Liver (tissue), 9 donors: ENCODE measurements around the gene TNP2. TPM values are rescaled to one million over a fixed set of nuclear protein-coding genes. Genes with fewer than 3 reads are reported as not detected.

ENCODE experiments used
- DNase-seq: peaks from one replicate; pipeline ENCODE4 v3.0.0-alpha.2; 2017; ENCODE audit warnings: low spot score
- H3K27ac ChIP-seq, 2 donors: one replicate each; pipeline ENCODE4 v1.7.0; 2013; ENCODE audit warnings: inconsistent platforms in 2 of 2, low read length in 2 of 2, control low read depth in 1 of 2, low read depth in 1 of 2, mild to moderate bottlenecking in 1 of 2
- H3K27me3 ChIP-seq, 4 donors: one replicate each; pipeline versions ENCODE4 v1.6.1 to v1.7.0; 2013; ENCODE audit warnings: low read length in 3 of 4, inconsistent platforms in 1 of 4, mild to moderate bottlenecking in 1 of 4, moderate library complexity in 1 of 4; ENCODE audit not compliant: control insufficient read depth in 4 of 4, insufficient read depth in 4 of 4
- H3K36me3 ChIP-seq, 4 donors: one replicate each; pipeline versions ENCODE4 v1.6.1 to v1.7.0; 2013; ENCODE audit warnings: low read length in 3 of 4, mild to moderate bottlenecking in 3 of 4, low read depth in 1 of 4, moderate library complexity in 1 of 4; ENCODE audit not compliant: control insufficient read depth in 4 of 4, insufficient read depth in 3 of 4
- H3K4me1 ChIP-seq, 4 donors: one replicate each; pipeline versions ENCODE4 v1.6.1 to v1.7.0; 2013; ENCODE audit warnings: low read length in 3 of 4, mild to moderate bottlenecking in 3 of 4, moderate library complexity in 1 of 4; ENCODE audit not compliant: control insufficient read depth in 4 of 4, insufficient read depth in 4 of 4
- H3K4me3 ChIP-seq, 3 donors: one replicate each; pipeline versions ENCODE4 v1.6.1 to v1.7.0; 2013; ENCODE audit warnings: low read length in 3 of 3, control low read depth in 1 of 3, low read depth in 1 of 3, mild to moderate bottlenecking in 1 of 3
- H3K9ac ChIP-seq, 2 donors: one replicate each; pipeline ENCODE4 v1.7.0; 2013; ENCODE audit warnings: low read length in 2 of 2, mild to moderate bottlenecking in 2 of 2, moderate library complexity in 2 of 2, control low read depth in 1 of 2, low read depth in 1 of 2
- H3K9me3 ChIP-seq, 4 donors: one replicate each; pipeline versions ENCODE4 v1.6.1 to v1.7.0; 2013; ENCODE audit warnings: low read length in 3 of 4; ENCODE audit not compliant: control insufficient read depth in 4 of 4
- EGR1 ChIP-seq, 2 donors: IDR thresholded peaks; 2 replicates each; pipeline ENCODE4 v1.6.1; 2016 to 2018; ENCODE audit warnings: antibody characterized with exemption in 2 of 2, low read depth in 2 of 2
- GABPA ChIP-seq, 2 donors: IDR thresholded peaks in 1 of 2; conservative IDR thresholded peaks in 1 of 2; 2 replicates each; pipeline ENCODE4 v1.6.1; 2016; ENCODE audit warnings: antibody characterized with exemption in 2 of 2, mild to moderate bottlenecking in 1 of 2, moderate library complexity in 1 of 2
- HNF4A ChIP-seq, 2 donors: conservative IDR thresholded peaks; 2 replicates each; pipeline ENCODE4 v1.6.1; 2016; ENCODE audit warnings: antibody characterized with exemption in 2 of 2, mild to moderate bottlenecking in 2 of 2
- HNF4G ChIP-seq: IDR thresholded peaks from 2 replicates; pipeline ENCODE4 v1.6.1; 2016; ENCODE audit warnings: antibody characterized with exemption
- JUND ChIP-seq, 2 donors: IDR thresholded peaks; 2 replicates each; pipeline ENCODE4 v1.6.1; 2016; ENCODE audit warnings: antibody characterized with exemption in 2 of 2
- NR2F2 ChIP-seq: IDR thresholded peaks from 2 replicates; pipeline ENCODE4 v1.6.1; 2016; ENCODE audit warnings: antibody characterized with exemption
- RAD21 ChIP-seq, 2 donors: IDR thresholded peaks; 2 replicates each; pipeline ENCODE4 v1.6.1; 2016; ENCODE audit warnings: antibody characterized with exemption in 2 of 2, mild to moderate bottlenecking in 2 of 2
- RXRA ChIP-seq, 2 donors: IDR thresholded peaks; 2 replicates each; pipeline ENCODE4 v1.6.1; 2017 to 2018; ENCODE audit warnings: antibody characterized with exemption in 2 of 2, mild to moderate bottlenecking in 1 of 2
- TAF1 ChIP-seq: conservative IDR thresholded peaks from 2 replicates; pipeline ENCODE4 v1.6.1; 2016; ENCODE audit warnings: antibody characterized with exemption, mild to moderate bottlenecking
- YY1 ChIP-seq: IDR thresholded peaks from 2 replicates; pipeline ENCODE4 v1.6.1; 2016; ENCODE audit warnings: antibody characterized with exemption, mild to moderate bottlenecking
- WGBS: extraction: QIAGEN DNeasy Blood & Tissue Kit; methylation state at CpG from one replicate; pipeline ENCODE4 v1.1.7; 2013; 5-methylcytosine and 5-hydroxymethylcytosine counted together
- polyA plus RNA-seq, 2 donors: library from polyadenylated mRNA; stranded (reverse) in 1 of 2; unstranded in 1 of 2; fragments of 200-250 nt in 1 of 2; fragments of >200 nt in 1 of 2; fragmentation: Nextera tagmentation in 1 of 2; extraction: Ambion mirVana in 1 of 2; gene quantifications; one replicate each; pipeline versions ENCODE4 v1.2.1 to v1.2.3, GENCODE V29; 2013 to 2015
- total RNA-seq, 2 donors: library from RNA; depleted of rRNA; stranded (reverse); fragments of >200 nt; gene quantifications; one replicate each; pipeline ENCODE4 v1.2.3, GENCODE V29; 2014
- TF ChIP-seq, protein P1 (sequence below): IDR thresholded peaks from 2 replicates; pipeline ENCODE4 v1.6.1; 2016; ENCODE audit warnings: antibody characterized with exemption
- TF ChIP-seq, protein P2 (sequence below): fragments of 150-350 bp; IDR thresholded peaks from 2 replicates; pipeline ENCODE4 v1.5.1; 2017; ENCODE audit warnings: improper control_type of control experiment, low read depth, low read length; ENCODE audit not compliant: missing input control
- TF ChIP-seq, protein P3 (sequence below): IDR thresholded peaks from 2 replicates; pipeline ENCODE4 v1.6.1; 2016; ENCODE audit warnings: antibody characterized with exemption
- TF ChIP-seq, protein P4 (sequence below): IDR thresholded peaks from 2 replicates; pipeline ENCODE4 v1.6.1; 2016; ENCODE audit warnings: antibody characterized with exemption
- TF ChIP-seq, protein P5 (sequence below): IDR thresholded peaks from 2 replicates; pipeline ENCODE4 v1.6.1; 2016; ENCODE audit warnings: antibody characterized with exemption, mild to moderate bottlenecking
- donor health status: healthy.
- donor health status: healthy.
- donor health status: healthy.
- donor health status: healthy.
- donor health status: healthy.

TNP2 gene
- total and polyA plus RNA-seq, 4 donors: not detected

DNA sequence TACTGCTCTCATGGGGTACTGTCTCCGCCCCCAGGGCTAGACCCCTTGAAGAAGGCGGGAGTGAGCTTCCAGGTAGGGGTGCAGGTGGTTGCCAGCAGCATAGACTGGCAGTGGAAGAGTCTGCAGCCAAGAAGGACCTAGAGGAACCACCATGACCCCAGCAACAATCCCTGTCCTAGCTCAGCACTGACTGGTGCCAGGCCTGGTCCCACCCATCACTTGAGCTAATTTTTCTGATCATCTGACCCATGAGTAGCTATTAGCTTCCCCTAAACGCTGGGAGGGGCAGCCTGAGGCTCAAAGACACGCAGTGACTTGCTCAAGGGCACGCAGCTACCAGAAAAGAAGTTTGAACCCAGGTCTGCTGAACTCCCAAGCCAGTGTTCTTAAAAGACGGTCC is 3.4 kb upstream of the TNP2 start:
- Histone ChIP-seq H3K27ac (no peak overlapping the region), H3K27me3 (no peaks in the 10 kb centered on the region), H3K4me3 (no peak overlapping the region), H3K9ac (no peak overlapping the region), H3K9me3 (no peaks in the 10 kb centered on the region), H3K4me1 (no peaks in the 10 kb centered on the region), H3K36me3 (no peaks in the 10 kb centered on the region)
- TF ChIP-seq RAD21 (IDR thresholded peaks at IDR 0.05): no peak
- no peak for TF ChIP-seq EGR1 (IDR thresholded peaks at IDR 0.05; ENCODE audit: low read depth in 2 of 2)
- no peak for TF ChIP-seq HNF4G
- TF ChIP-seq, protein P1, sequence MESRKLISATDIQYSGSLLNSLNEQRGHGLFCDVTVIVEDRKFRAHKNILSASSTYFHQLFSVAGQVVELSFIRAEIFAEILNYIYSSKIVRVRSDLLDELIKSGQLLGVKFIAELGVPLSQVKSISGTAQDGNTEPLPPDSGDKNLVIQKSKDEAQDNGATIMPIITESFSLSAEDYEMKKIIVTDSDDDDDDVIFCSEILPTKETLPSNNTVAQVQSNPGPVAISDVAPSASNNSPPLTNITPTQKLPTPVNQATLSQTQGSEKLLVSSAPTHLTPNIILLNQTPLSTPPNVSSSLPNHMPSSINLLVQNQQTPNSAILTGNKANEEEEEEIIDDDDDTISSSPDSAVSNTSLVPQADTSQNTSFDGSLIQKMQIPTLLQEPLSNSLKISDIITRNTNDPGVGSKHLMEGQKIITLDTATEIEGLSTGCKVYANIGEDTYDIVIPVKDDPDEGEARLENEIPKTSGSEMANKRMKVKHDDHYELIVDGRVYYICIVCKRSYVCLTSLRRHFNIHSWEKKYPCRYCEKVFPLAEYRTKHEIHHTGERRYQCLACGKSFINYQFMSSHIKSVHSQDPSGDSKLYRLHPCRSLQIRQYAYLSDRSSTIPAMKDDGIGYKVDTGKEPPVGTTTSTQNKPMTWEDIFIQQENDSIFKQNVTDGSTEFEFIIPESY: no peak
- TF ChIP-seq YY1: no peak
- TF ChIP-seq GABPA (IDR thresholded peaks at IDR 0.05 in 1 of 2, conservative IDR thresholded peaks at IDR 0.05 in 1 of 2): no peak
- TF ChIP-seq, protein P2, sequence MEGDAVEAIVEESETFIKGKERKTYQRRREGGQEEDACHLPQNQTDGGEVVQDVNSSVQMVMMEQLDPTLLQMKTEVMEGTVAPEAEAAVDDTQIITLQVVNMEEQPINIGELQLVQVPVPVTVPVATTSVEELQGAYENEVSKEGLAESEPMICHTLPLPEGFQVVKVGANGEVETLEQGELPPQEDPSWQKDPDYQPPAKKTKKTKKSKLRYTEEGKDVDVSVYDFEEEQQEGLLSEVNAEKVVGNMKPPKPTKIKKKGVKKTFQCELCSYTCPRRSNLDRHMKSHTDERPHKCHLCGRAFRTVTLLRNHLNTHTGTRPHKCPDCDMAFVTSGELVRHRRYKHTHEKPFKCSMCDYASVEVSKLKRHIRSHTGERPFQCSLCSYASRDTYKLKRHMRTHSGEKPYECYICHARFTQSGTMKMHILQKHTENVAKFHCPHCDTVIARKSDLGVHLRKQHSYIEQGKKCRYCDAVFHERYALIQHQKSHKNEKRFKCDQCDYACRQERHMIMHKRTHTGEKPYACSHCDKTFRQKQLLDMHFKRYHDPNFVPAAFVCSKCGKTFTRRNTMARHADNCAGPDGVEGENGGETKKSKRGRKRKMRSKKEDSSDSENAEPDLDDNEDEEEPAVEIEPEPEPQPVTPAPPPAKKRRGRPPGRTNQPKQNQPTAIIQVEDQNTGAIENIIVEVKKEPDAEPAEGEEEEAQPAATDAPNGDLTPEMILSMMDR: no peak
- TF ChIP-seq HNF4A (conservative IDR thresholded peaks at IDR 0.05): no peak
- TF ChIP-seq, protein P3, sequence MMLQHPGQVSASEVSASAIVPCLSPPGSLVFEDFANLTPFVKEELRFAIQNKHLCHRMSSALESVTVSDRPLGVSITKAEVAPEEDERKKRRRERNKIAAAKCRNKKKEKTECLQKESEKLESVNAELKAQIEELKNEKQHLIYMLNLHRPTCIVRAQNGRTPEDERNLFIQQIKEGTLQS: no peak
- no peak for TF ChIP-seq JUND (IDR thresholded peaks at IDR 0.05)
- TF ChIP-seq, protein P4, sequence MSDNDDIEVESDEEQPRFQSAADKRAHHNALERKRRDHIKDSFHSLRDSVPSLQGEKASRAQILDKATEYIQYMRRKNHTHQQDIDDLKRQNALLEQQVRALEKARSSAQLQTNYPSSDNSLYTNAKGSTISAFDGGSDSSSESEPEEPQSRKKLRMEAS: no peak
- TF ChIP-seq TAF1: no peak
- TF ChIP-seq, protein P5, sequence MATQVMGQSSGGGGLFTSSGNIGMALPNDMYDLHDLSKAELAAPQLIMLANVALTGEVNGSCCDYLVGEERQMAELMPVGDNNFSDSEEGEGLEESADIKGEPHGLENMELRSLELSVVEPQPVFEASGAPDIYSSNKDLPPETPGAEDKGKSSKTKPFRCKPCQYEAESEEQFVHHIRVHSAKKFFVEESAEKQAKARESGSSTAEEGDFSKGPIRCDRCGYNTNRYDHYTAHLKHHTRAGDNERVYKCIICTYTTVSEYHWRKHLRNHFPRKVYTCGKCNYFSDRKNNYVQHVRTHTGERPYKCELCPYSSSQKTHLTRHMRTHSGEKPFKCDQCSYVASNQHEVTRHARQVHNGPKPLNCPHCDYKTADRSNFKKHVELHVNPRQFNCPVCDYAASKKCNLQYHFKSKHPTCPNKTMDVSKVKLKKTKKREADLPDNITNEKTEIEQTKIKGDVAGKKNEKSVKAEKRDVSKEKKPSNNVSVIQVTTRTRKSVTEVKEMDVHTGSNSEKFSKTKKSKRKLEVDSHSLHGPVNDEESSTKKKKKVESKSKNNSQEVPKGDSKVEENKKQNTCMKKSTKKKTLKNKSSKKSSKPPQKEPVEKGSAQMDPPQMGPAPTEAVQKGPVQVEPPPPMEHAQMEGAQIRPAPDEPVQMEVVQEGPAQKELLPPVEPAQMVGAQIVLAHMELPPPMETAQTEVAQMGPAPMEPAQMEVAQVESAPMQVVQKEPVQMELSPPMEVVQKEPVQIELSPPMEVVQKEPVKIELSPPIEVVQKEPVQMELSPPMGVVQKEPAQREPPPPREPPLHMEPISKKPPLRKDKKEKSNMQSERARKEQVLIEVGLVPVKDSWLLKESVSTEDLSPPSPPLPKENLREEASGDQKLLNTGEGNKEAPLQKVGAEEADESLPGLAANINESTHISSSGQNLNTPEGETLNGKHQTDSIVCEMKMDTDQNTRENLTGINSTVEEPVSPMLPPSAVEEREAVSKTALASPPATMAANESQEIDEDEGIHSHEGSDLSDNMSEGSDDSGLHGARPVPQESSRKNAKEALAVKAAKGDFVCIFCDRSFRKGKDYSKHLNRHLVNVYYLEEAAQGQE: no peak
- TF ChIP-seq RXRA (IDR thresholded peaks at IDR 0.05): no peak
- no peak for DNase-seq
- 88% methylated on average over 6 of the region's 6 CpGs for WGBS

- no peaks in the 10 kb centered on the region for H3K27me3 ChIP-seq
- TF ChIP-seq RXRA (IDR thresholded peaks at IDR 0.05) (no peak), RAD21 (IDR thresholded peaks at IDR 0.05) (no peak), TAF1 (no peak), GABPA (IDR thresholded peaks at IDR 0.05 in 1 of 2, conservative IDR thresholded peaks at IDR 0.05 in 1 of 2) (no peak), NR2F2 (no peak)
- H3K4me1 ChIP-seq: no peaks in the 10 kb centered on the region
- no peak for DNase-seq
- H3K36me3 ChIP-seq: no peaks in the 10 kb centered on the region
- no peak overlapping the region for H3K4me3 ChIP-seq
- H3K9ac ChIP-seq: no peak overlapping the region
- 96% methylated on average over 10 of the region's 10 CpGs for WGBS
- H3K27ac ChIP-seq: no peak overlapping the region
- H3K9me3 ChIP-seq: no peaks in the 10 kb centered on the region
These were observed 2.5 kb upstream of the TNP2 start for GRCh38 chr16:11271610-11272009.
